GM21360 (cell line): ENCODE data around the gene RPH3AL.
"Not testable (repeated sequence)": the region's sequence is repeated elsewhere in the genome, so short reads cannot be mapped to it uniquely, and the experiment has no call there.

ENCODE experiments used
- ATAC-seq: cut with Tn5 transposase; IDR thresholded peaks from one replicate; pipeline ENCODE4 v1.9.1; 2021; ENCODE audit warnings: mild to moderate bottlenecking, moderate library complexity; ENCODE audit not compliant: unreplicated experiment

RPH3AL gene

GRCh38 chr17:183021-183420 is 169.6 kb downstream of the RPH3AL start:
- ATAC-seq = no peak

GRCh38 chr17:182050-182751 is 170.4 kb downstream of the RPH3AL start:
- no peak for ATAC-seq

- ATAC-seq = no peak
These were observed 171.2 kb downstream of the RPH3AL start, which contains the start of gene DOC2B for GRCh38 chr17:181245-182049. Gene DOC2B, minus strand, starts transcription at chr17:181650. Its CDS starts 171 bp downstream, at chr17:181479.

- no peak for ATAC-seq
These were observed 172.0 kb downstream of the RPH3AL start for GRCh38 chr17:180381-181244.

GRCh38 chr17:179781-180380 is 172.7 kb downstream of the RPH3AL start:
- no peak for ATAC-seq

- ATAC-seq = no peak
These were observed 173.6 kb downstream of the RPH3AL start for GRCh38 chr17:179066-179432.

GRCh38 chr17:178292-179065 is 174.1 kb downstream of the RPH3AL start:
- ATAC-seq = no peak

- no peak for ATAC-seq
These were observed 174.8 kb downstream of the RPH3AL start for GRCh38 chr17:177762-178161.

GRCh38 chr17:177155-177554 is 175.5 kb downstream of the RPH3AL start:
- no peak for ATAC-seq

GRCh38 chr17:173166-173911 is 179.3 kb downstream of the RPH3AL start:
- no peak for ATAC-seq

- no peak for ATAC-seq
These were observed 180.2 kb downstream of the RPH3AL start for GRCh38 chr17:172401-172800.

GRCh38 chr17:171871-172270 is 180.7 kb downstream of the RPH3AL start:
- ATAC-seq = no peak

GRCh38 chr17:170130-170670 is 182.4 kb downstream of the RPH3AL start:
- no peak for ATAC-seq

GRCh38 chr17:168614-169013 is 184.0 kb downstream of the RPH3AL start:
- not testable (repeated sequence) for ATAC-seq

- no peak for ATAC-seq
These were observed 186.7 kb downstream of the RPH3AL start for GRCh38 chr17:165939-166338.

GRCh38 chr17:164303-165235 is 188.0 kb downstream of the RPH3AL start:
- ATAC-seq = no peak

- no peak for ATAC-seq
These were observed 189.0 kb downstream of the RPH3AL start for GRCh38 chr17:163514-164098.

GRCh38 chr17:162689-163088 is 189.9 kb downstream of the RPH3AL start:
- ATAC-seq = no peak
